SK-N-SH treated with all-trans-retinoic acid at 6 μM for 48 hours (cell line): ENCODE data around the gene TFCP2.

Experiments
- PATZ1 ChIP-seq: fragments of 250-450 bp; sonication (Bioruptor Pico); IDR thresholded peaks from 2 replicates; pipeline ENCODE4 v1.8.0; 2020; ENCODE audit warnings: mild to moderate bottlenecking, moderate library complexity, borderline replicate concordance
- TOX ChIP-seq: fragments of 250-450 bp; sonication (Bioruptor Pico); IDR thresholded peaks from 2 replicates; pipeline ENCODE4 v1.8.0; 2021; ENCODE audit warnings: mild to moderate bottlenecking, moderate library complexity, borderline replicate concordance

- TF ChIP-seq PATZ1 (CRISPR knock-in tag) = no peak
- no peak for TF ChIP-seq TOX (CRISPR knock-in tag)
Observed at GRCh38 chr12:51218607-51219161, 45.7 kb upstream of the TFCP2 start.
